PFSK-1 (cell line): ENCODE results near the gene CHD6.

ENCODE experiments used
- POLR2AphosphoS5 ChIP-seq: IDR thresholded peaks from 2 replicates; pipeline ENCODE4 v1.6.1; 2012; ENCODE audit warnings: low read depth, mild to moderate bottlenecking, control low read depth, low read length, moderate library complexity
- REST ChIP-seq, 2 experiments: IDR thresholded peaks; 2 replicates each; pipeline versions ENCODE4 v1.6.1 to v1.8.0; 2011 to 2012; ENCODE audit warnings: low read depth in 2 of 2, low read length in 2 of 2, control low read depth in 1 of 2, inconsistent platforms in 1 of 2, mild to moderate bottlenecking in 1 of 2, moderate library complexity in 1 of 2; ENCODE audit not compliant: insufficient read depth in 1 of 2
- SIN3A ChIP-seq: IDR thresholded peaks from 2 replicates; pipeline ENCODE4 v1.6.1; 2012; ENCODE audit warnings: mild to moderate bottlenecking, low read length, moderate library complexity, borderline replicate concordance; ENCODE audit not compliant: insufficient read depth
- TAF1 ChIP-seq: IDR thresholded peaks from 2 replicates; pipeline ENCODE4 v1.6.1; 2012; ENCODE audit warnings: low read length, control low read depth, borderline replicate concordance; ENCODE audit not compliant: insufficient read depth

GRCh38 chr20:41371371-41371770 lies 246.8 kb downstream of the CHD6 start:
- TF ChIP-seq REST (IDR thresholded peaks at IDR 0.05; ENCODE audit: insufficient read depth in 1 of 2, low read depth in 2 of 2, low read length in 2 of 2): no peak
- TF ChIP-seq POLR2AphosphoS5: no peak
- no peak for TF ChIP-seq TAF1
- no peak for TF ChIP-seq SIN3A
